ENCODE results near the gene TARS3. TPM values are rescaled to one million over a fixed set of nuclear protein-coding genes. Genes with fewer than 3 reads are reported as not detected.
"Not testable (repeated sequence)": the region's sequence is repeated elsewhere in the genome, so short reads cannot be mapped to it uniquely, and the experiment has no call there.

The TARS3 gene
- 13.3 TPM for polyA plus RNA-seq

DNA sequence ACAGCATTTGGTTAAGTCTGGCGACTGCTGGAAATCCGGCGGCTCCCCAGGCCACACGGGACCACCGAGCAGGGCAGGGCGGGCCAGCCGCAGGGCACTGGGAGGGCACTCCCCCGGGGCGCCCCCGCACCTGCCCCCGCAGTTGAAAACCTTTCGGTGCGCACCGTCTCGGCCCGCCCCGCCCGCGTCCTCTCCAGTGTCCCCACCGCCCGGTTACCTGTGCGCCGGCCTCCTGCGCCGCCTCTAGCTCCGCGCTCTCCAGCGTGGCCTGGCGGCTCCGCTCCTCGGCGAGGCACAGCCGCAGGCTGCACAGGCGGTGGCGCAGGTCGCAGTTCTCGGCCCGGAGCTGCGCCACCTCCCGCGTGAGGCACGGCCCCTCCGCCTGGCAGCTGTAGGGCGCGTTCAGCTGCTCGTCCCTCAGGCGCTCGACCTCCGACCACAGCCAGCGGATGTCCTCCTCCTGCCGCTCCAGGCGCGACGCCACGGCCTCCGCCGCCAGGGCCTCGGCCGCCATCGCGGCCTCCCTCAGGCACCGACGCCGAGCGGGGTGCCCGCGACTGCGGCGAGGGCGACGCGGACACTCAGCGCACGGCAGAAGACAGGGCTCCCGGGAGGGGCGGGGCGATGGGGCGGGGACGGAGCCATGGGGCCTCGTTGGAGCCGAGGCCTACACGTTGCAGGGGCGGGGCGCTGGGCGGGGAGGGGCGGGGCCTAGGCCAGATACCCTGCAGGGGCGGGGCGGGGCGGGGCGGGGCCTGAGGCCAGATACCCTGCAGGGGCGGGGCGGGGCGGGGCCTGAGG, at the start of gene TARS3:
TARS3 (minus strand) TSS at position 600 of the 801 bp plus-strand sequence; CDS start at position 514, 86 bp downstream.
- Mint-ChIP-seq H3K27me3 (no peaks in the 10 kb centered on the region), H3K4me1 (peaks cover 6 to 11% (median 6%) of the 10 kb centered on the region in 3 donors), H3K27ac (peak within 1 kb of the TSS; percentile 63 to 92 (median 83)), H3K9me3 (peaks cover 0 to 5% (median 2%) of the 10 kb centered on the region in 3 donors), H3K36me3 (peaks cover 12% of the 10 kb centered on the region), H3K4me3 (peak within 1 kb of the TSS; percentile 80 to 98 (median 86))

DNA sequence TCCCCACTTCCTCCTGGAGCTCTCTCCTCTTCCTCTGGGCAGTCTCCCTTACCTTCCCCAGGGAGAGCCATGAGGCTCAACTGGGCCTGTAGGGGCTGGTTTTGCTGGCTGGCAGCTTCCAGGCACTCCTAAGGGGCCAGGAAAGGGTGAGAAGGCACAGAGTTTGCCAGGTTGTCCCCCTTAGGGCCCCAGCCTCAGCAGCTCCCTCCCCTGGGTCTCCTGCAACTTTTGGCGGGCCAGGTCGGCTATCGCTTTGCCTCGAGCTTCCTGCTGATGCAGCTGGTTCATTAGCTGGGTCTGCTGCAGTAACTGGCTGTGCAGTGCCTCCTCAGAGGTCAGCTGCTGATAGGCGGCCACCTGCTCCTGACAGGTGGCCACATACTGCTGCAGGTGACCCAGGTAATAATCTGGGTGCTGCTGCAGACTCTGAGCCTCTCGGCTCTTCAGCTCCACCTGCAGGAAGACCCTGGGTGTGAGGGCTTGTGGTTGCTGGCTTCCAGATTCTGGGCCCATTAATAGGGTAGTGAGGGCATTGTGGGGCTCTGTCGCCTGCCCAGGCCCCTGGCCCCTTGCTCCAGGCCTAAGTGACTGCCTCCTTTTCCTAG, 49.3 kb upstream of the TARS3 start:
- Mint-ChIP-seq H3K9me3 (peaks cover 0 to 2% (median 0%) of the 10 kb centered on the region in 3 donors), H3K27ac (peak overlapping the region in 1 of 3 donors; percentile 27), H3K4me1 (no peaks in the 10 kb centered on the region), H3K36me3 (peaks cover 4% of the 10 kb centered on the region), H3K27me3 (no peaks in the 10 kb centered on the region), H3K4me3 (no peak overlapping the region)

DNA sequence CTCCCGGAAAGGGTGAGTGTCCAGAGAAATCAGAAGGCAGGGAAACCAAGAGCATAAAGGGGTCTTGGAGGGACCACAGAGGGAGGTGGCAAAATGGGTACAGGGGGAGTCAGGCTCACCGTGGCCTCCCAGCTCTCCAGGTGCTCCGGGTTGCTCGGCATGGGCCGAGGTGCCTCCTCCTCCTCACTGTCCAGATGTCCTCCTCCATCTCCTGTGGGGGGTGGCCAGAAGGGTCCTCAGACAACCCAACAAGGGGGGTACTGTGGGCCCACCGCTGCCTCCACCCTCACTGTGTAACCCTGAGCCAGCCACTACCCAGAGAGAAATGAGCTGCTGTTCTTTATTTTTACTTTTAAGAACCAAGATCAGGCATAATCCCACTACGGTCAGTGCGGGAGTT, 48.6 kb upstream of the TARS3 start:
- no peak overlapping the region for H3K4me3 Mint-ChIP-seq
- H3K27me3 Mint-ChIP-seq = no peaks in the 10 kb centered on the region
- H3K9me3 Mint-ChIP-seq = peaks cover 0 to 2% (median 0%) of the 10 kb centered on the region in 3 donors
- no peaks in the 10 kb centered on the region for H3K4me1 Mint-ChIP-seq
- H3K27ac Mint-ChIP-seq = no peak overlapping the region
- peaks cover 4% of the 10 kb centered on the region for H3K36me3 Mint-ChIP-seq

DNA sequence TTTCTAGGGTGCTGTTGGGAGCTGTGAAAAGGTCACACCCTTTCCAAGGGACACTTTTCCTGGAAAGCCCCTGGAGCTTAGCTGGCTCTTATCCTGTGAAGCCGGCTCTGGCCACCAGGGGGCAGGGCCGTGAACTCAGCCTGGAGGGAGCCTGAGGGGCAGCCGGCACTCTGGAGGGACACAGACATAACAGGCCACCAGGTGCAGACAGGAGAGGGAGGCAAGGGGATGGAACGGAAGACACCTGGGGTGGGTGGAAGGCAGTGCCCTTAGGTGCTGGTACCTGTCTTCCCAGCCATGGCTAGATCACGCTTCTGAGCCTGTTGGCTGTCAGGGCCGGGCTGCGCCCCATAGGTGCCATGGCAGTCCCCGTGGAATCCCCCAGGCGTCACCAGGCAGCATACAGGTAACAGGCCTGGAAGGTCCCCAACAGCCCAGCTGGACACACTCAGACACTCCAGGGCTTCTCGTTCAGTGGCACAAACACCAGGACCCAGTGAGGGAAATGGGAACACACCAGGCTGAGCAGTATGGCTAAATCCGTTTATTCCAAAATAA, 42.9 kb upstream of the TARS3 start:
- H3K4me1 Mint-ChIP-seq, H3K9me3 Mint-ChIP-seq, H3K4me3 Mint-ChIP-seq, H3K27me3 Mint-ChIP-seq, H3K36me3 Mint-ChIP-seq, H3K27ac Mint-ChIP-seq: not testable (repeated sequence)

DNA sequence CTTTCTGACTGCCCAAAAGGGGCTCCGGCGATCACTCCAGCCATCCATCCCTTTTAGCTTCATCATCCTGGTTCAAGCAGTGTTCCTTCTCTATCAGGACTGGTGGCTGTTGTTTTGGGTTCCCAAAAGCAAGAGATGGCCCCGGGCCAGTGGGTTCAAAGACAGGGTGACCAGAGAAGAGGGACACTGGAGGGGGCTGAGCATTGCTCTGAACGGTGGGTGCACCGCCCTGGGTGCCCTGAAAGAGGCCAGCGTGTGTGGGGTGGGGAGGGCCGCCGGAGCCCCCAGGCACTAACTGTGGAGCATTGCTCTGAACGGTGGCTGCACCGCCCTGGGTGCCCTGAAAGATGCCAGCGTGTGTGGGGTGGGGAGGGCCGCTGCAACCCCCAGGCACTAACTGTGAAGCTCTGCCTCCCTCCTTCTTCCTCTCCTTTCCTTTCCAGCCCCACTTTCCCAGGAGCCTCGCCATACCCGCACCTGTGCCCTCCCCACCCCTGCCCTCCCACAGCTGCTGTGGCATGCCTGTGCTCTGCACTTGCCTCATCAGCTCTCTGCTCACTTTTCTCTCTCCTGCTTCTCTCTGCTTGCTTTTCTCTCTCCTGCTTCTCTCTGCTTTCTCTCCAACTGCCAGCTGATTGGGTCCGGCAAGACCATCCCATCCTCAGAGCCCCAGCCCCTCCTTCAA, 41.6 kb upstream of the TARS3 start:
- Mint-ChIP-seq H3K9me3 (no peaks in the 10 kb centered on the region), H3K4me1 (no peaks in the 10 kb centered on the region), H3K27ac (no peak overlapping the region), H3K36me3 (no peaks in the 10 kb centered on the region), H3K27me3 (no peaks in the 10 kb centered on the region), H3K4me3 (no peak overlapping the region)

DNA sequence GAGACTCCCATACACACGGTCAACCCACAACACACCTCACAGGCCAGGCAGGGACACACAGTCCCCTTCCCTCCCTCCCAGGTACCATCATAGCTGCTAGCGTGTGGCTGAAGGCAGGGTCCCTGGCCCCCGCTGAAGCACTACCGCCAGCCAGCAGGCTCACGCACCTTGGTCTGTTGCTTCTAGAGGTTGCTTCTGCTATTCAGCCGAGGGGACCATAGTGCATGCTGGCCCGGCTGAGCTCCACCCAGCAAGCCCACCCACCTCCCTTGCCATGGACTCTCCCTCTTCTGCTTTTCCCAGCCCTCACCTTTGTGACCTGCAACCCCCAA, 41.0 kb upstream of the TARS3 start:
- H3K36me3 Mint-ChIP-seq, H3K9me3 Mint-ChIP-seq, H3K4me3 Mint-ChIP-seq, H3K27ac Mint-ChIP-seq, H3K27me3 Mint-ChIP-seq, H3K4me1 Mint-ChIP-seq: not testable (repeated sequence)

DNA sequence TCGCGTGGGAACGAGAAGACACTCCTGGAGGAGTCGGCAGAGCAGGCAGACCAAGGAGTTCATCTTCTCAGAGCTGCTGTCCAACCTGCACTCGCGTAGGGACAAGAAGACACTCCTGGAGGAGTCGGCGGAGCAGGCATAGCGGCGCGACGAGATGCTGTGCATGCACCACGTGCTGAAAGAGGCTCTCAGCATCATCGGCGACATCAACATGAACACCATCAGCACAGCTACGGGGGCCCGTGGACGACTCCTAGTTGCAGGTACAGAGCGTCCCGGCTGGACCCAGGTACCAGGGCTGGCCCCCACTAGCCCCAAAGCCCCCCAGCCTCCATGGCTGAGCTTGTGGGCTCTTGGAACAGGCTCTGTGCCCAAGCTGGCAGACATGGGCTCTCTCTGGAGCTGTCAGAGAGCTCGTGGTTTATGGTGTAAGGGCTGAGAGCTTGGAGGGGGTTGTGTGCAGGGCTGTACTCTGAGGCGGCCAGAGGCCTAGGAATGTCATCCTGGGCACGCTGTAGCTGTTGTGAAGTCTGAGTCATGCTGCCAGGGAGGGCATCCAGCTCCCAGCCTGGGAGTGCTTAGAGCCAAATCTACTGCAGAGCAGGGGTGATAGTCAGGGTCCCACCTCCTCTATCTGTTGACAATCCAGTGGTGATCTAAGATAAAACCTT, 40.5 kb upstream of the TARS3 start:
- H3K27me3 Mint-ChIP-seq, H3K4me3 Mint-ChIP-seq, H3K27ac Mint-ChIP-seq, H3K4me1 Mint-ChIP-seq, H3K9me3 Mint-ChIP-seq, H3K36me3 Mint-ChIP-seq: not testable (repeated sequence)

- H3K4me1 Mint-ChIP-seq, H3K36me3 Mint-ChIP-seq, H3K27ac Mint-ChIP-seq, H3K9me3 Mint-ChIP-seq, H3K27me3 Mint-ChIP-seq: not testable (repeated sequence)
- H3K4me3 Mint-ChIP-seq = peak overlapping the region; percentile 57 to 87 (median 80)
Observed at GRCh38 chr15:101746716-101747082, 22.4 kb upstream of the TARS3 start.

- not testable (repeated sequence) for H3K9me3 Mint-ChIP-seq, H3K27ac Mint-ChIP-seq, H3K4me1 Mint-ChIP-seq, H3K36me3 Mint-ChIP-seq, H3K27me3 Mint-ChIP-seq, H3K4me3 Mint-ChIP-seq
Observed at GRCh38 chr15:101734837-101735236, 10.6 kb upstream of the TARS3 start.

- Mint-ChIP-seq H3K27ac (no peak overlapping the region), H3K36me3 (peaks cover 1% of the 10 kb centered on the region), H3K27me3 (no peaks in the 10 kb centered on the region), H3K4me1 (peaks cover 0 to 2% (median 0%) of the 10 kb centered on the region in 3 donors), H3K9me3 (no peaks in the 10 kb centered on the region), H3K4me3 (no peak overlapping the region)
Observed at GRCh38 chr15:101733545-101733944, 9.3 kb upstream of the TARS3 start.

- Mint-ChIP-seq H3K27ac (no peak overlapping the region), H3K27me3 (no peaks in the 10 kb centered on the region), H3K36me3 (peaks cover 1% of the 10 kb centered on the region), H3K4me1 (peaks cover 0 to 2% (median 0%) of the 10 kb centered on the region in 3 donors), H3K9me3 (no peaks in the 10 kb centered on the region), H3K4me3 (no peak overlapping the region)
Observed at GRCh38 chr15:101732772-101733171, 8.5 kb upstream of the TARS3 start.

DNA sequence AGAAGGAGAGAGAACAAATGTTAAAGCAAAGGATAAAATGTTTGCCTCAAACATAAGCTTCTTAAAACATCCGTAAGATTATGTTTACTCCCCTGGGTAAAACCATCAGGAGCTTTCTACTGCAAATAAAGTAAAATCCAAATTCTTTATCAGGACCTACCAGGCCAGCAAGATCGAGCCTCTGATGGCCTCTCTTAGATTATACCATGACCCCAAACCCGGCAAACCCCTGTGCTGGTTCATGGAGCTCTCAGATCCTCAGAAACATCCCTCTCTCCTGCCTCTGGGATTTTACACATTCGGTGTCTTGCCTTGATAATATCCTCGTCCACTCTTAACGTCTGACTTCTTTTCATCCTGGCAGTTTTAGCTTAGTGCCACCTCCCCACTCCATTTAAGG, 7.5 kb upstream of the TARS3 start:
- no peaks in the 10 kb centered on the region for H3K27me3 Mint-ChIP-seq
- no peak overlapping the region for H3K27ac Mint-ChIP-seq
- no peak overlapping the region for H3K4me3 Mint-ChIP-seq
- H3K36me3 Mint-ChIP-seq = peaks cover 1% of the 10 kb centered on the region
- peaks cover 0 to 2% (median 0%) of the 10 kb centered on the region in 3 donors for H3K4me1 Mint-ChIP-seq
- no peaks in the 10 kb centered on the region for H3K9me3 Mint-ChIP-seq

DNA sequence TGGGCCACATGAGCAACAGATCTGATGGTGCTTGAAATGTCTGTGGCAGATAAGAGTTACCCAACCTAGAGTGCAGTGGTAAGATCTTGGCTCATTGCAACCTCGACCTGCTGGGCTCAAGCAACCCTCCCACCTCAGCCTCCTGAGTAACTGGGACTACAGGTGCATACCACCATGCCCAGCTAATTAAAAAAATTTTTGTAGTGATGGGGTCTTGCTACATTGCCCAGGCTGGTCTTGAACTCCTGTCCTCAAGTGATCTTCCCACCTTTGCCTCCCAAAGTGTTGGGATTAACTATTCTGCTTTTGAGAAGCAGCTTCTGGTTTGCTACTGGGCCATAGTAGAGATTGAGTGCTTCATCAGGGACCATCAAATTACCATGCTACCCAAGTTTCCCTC, 2.9 kb upstream of the TARS3 start:
- no peaks in the 10 kb centered on the region for H3K9me3 Mint-ChIP-seq
- peaks cover 5% of the 10 kb centered on the region for H3K36me3 Mint-ChIP-seq
- no peaks in the 10 kb centered on the region for H3K27me3 Mint-ChIP-seq
- peaks cover 6 to 7% (median 6%) of the 10 kb centered on the region in 3 donors for H3K4me1 Mint-ChIP-seq
- no peak overlapping the region for H3K27ac Mint-ChIP-seq
- H3K4me3 Mint-ChIP-seq = no peak overlapping the region

- peaks cover 6 to 9% (median 6%) of the 10 kb centered on the region in 3 donors for H3K4me1 Mint-ChIP-seq
- H3K9me3 Mint-ChIP-seq = peaks cover 0 to 5% (median 2%) of the 10 kb centered on the region in 3 donors
Observed at GRCh38 chr15:101725073-101725472, 800 bp upstream of the TARS3 start.

GRCh38 chr15:101724675-101725005, 367 bp upstream of the TARS3 start:
- Mint-ChIP-seq H3K9me3 (peaks cover 0 to 5% (median 2%) of the 10 kb centered on the region in 3 donors), H3K27ac (peak overlapping the region in 2 of 3 donors; percentile 63 to 82), H3K36me3 (peaks cover 9% of the 10 kb centered on the region), H3K4me1 (peaks cover 6 to 9% (median 6%) of the 10 kb centered on the region in 3 donors), H3K4me3 (peak overlapping the region; percentile 3 to 79 (median 60)), H3K27me3 (no peaks in the 10 kb centered on the region)

More at GRCh38 chr15:101725073-101725472, 800 bp upstream of the TARS3 start:
- Mint-ChIP-seq H3K36me3 (peaks cover 10% of the 10 kb centered on the region), H3K27me3 (no peaks in the 10 kb centered on the region), H3K4me3 (peak overlapping the region; percentile 3 to 79 (median 60)), H3K27ac (peak overlapping the region in 1 of 3 donors; percentile 82)

Measured in IgD-negative memory B cell (primary cell).